ENCODE data around the gene PDE4D.

PDE4D gene

DNA sequence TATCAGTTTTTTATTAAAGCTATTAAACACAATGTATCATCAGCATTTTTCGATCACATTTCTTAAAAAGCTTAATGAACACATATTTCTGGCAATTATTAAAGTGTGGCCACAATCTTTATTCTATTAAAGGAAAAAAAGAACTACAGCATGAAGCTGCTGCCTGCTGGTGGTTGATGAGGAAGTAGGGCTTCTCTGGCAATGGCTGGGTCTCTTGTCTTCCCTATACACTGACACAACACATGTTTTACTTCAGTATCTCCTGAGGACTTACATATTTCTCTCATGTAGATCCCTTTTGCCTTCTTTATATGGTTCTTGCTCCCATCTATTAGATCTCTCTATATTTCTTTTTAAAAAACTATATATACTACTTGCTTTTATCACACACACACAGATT, 719.9 kb downstream of the PDE4D start:
- no peak for DNase-seq (ENCODE audit: low read depth)

DNA sequence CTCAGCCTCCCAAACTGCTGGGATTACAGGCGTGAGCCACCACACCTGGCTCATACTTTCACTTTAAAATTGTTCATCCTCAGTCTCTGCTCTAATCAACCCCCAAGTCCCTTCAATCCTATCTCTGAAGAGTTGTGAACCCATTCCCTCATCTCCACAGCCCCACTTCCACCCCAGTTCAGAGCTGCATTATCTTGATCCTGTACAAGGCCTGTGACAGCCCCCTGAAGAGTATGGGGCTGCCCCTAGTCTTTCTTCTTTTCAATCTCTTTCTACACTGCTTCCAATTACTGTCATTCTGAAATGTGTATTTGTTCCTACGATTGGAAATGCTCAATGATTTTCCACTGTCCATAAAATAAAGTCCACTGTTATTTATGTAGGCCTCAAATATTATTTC, 722.4 kb downstream of the PDE4D start:
- no peak for DNase-seq (ENCODE audit: low read depth)

DNA sequence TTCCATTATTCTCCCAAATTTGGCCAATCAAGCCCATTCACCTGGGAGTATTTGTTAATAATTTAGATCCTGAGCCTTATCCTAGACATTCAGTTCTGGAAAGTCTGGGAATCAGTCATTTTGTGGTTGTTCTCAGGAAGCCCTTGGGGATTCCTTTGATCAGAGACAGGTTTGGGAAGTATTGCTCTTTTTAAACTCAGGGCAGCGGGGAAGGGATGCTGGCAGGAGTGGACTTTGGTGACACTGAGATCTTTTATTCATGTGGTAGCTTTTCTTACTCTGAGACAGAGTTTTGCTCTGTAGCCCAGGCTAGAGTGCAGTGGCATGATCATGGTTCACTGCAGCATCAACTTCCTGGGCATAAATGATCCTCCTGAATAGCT, 723.8 kb downstream of the PDE4D start:
- DNase-seq (ENCODE audit: low read depth): no peak

DNA sequence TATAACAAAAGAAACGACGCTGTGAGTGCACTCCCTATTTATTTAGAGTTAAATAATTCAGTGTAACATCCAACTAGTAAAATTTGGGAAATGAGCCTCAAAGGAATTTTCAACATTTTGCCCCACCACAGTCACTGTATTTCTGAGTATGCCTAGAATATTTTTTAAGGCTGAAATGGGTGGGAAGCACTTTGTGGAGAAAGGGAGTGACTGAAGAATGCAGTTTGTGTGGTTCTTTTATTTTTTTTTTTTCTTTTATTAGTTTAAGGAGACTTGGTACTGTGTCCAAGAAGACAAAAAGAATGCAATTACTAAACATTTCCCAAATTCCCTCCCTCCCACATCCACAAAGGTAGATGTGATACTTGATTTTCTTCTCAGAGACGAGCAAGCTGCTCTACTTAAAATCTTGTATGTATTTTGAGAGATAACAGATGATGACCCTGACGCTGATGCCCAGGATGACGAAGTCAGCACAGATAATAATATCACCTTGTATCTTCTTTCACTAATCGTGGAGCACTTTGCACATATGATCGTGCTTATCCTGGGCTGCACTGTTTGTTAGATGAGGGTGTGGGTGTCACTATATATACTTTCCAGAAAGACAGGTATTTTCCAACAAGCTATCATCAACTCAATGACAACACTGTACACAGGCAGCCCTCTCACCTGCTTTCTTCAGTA, 724.3 kb downstream of the PDE4D start:
- no peak for DNase-seq (ENCODE audit: low read depth)

DNA sequence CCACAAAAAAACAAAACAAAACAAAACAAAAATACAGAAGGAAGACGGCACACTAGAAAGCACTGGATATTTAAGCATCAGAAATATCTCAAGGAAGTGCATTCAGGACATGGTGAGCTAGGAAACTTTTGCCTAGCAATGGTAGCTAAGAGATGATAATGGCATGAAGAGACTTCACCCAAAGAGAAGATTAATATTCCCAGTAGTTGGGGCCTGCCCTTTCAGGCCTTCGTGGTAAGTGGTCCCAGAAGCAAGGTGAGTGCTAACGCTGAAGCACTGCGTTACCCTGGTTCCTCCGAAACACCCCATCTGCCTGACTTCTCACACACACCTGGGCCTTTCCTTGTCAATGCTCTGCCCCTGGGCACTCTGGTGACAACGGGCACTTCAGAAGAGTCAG, 725.5 kb downstream of the PDE4D start:
- DNase-seq (ENCODE audit: low read depth): no peak

DNA sequence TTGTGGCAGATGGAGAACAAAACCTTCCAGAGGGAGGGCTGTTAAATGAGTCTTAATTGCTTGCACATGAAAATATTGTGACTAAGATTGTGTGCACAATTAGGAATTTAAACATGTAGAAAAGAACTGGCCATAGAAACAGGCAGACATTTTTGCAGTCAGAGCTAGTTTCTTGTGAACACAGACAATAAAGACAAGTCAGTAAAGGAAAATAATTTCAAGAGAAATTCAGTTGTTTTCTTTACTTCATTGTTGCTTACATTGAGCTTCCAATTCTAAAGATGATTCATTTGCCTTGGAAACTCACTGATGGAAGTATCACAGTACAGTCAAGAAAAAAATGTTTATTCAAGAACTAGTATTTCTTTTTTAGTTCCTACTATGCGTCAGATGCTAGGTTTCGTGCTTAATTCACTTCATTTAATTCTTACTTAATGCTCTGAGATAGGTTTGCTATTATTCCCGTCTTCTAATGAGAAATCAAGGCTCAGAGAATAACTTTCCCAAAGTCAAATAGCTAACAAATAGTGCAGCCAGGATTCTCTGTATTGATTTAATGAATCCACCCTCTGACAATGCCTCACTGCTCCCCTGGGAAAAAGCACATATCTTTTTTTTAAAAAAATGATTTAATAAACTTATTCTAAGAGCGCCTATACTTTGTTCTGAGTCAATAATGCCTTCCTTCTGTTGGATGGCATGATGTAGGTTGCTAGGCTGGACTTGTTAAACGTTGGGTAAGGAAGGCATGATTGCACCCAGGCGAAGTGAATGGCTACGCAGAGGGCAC, 729.3 kb downstream of the PDE4D start:
- DNase-seq (ENCODE audit: low read depth): no peak

DNA sequence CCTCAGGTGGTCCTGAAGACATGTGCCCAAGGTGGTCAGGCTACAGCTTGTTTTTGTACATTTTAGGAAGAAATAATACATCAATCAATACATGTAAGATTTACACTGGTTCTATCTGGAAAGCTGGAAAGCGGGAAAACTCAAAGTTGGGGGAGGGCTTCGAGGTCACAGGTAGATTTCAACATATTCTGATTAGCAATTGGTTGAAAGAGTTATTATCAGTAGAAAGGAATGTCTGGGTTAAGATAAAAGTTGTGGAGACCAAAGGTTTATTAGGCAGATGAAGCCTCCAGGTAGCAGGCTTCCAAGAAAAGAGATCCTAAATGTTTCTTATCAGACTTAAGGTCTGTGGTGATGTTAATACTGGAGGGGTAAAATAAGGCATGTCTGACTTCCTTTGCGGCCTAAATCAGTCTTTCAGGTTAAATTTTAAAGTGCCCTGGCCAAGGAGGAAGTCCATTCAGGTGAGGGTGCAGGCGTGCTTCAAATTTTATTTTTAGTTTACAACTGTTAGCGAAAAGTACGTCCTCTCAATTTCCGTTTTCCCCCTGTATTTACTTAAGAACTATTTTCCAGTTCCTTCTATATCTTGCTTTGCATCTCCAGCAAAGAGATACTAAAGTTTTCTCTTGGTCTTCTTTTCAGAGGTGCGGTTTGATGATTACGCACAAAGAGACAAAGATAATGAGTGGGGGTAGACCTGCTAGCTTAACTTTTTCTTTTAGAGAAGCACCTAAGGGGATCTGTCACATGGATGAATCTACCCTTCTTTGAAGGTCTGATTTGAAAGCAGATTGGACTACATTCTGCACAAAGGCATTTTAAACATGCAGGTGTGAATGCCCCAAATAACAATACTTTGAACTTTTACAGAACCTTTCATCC, 732.1 kb downstream of the PDE4D start:
- DNase-seq (ENCODE audit: low read depth): no peak

DNA sequence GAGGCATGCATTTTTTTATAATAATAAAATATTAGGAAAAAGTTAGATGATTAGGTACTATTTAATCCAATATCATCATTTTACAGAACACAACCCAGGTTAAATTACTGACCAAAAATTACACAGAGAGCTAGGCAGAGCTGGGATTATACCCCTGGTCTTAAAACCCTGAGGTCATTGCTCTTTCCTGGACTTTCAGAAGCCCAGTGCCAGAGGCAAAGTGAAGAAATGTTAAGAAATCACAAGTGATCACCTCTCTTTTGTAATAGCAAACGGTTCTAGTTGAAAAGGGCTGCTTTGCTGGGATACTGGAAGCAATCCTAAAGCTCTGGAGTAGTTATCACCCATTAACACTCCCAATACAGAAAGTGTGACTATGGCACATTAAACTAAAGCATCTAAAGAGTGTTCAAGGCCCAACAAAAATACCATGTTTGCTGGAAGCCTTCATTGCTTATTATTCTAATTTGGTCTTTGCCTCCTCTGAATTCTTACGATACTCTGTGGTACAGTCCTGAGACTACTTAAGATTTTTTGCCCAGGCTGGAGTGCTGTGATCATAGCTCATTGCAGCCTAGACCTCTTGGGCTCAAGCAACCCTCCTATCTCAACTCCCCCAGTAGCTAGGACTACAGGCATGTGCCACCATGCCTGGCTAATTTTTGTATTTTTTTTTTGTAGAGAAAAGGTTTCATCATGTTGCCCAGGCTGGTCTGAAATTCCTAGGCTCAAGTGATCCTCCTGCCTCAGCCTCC, 734.7 kb downstream of the PDE4D start:
- no peak for DNase-seq (ENCODE audit: low read depth)

DNA sequence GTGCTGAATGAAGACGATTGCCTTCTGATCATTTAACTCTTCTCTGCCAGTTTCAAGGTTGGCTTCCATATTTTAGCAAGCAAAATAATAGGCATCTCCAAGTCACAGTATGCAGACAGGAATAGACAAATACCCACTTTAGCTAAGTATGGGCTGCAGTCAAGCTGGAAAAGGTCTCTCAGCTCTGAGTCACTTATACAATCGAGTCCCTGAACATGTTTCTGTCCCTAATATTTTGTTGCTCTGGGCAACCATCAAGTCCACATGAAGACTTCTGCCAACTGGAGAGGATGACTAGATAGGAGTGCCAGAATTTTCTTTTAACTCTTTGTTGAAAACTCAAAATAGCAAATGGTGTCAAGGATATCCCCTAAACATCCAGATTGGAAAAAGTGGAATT, 735.4 kb downstream of the PDE4D start:
- DNase-seq (ENCODE audit: low read depth): no peak

DNA sequence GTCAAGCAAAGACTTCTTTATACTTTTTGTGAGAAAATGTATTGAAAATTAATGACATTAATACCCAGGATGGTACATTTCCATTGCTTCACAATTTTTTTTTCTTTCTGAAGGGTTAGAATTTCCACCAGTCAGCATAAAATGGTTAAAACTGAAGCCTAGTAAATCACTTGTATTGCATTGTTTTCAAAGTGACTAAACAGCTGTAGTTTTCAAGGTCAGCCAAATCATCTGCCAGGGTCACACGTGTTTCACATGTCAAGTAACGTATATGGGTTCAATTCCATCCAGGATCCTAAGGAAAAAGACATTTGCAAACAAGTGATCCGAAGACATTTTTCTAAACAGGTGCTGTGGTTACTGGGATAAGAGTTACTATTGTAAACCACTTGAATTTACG, 736.5 kb downstream of the PDE4D start:
- no peak for DNase-seq (ENCODE audit: low read depth)

DNA sequence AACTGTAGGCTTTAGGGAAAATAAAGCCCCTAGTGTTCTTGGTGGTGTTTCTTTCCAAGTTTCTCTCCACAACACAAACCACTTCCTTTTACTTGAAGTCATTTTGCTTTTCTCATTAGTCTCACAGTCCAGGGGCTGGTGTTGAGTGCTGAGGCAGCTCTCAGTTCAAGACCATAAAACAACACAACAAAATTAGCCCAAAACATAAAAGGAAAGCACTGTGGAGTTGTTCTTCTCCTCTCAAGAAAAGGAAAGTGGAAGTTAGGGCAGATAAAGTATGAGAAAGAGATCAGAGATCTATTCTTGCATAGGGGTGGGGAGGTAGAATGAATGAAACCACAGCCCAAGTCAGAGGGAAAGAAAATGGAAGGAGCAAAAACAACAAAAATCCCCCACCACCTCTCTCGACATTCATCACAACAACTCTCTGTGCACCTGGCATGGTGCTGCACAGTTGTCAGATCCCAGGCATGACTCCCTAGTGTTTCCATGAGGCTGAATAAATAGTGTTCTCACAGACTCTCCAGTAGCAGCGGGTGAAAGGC, 740.8 kb downstream of the PDE4D start:
- no peak for DNase-seq (ENCODE audit: low read depth)

DNA sequence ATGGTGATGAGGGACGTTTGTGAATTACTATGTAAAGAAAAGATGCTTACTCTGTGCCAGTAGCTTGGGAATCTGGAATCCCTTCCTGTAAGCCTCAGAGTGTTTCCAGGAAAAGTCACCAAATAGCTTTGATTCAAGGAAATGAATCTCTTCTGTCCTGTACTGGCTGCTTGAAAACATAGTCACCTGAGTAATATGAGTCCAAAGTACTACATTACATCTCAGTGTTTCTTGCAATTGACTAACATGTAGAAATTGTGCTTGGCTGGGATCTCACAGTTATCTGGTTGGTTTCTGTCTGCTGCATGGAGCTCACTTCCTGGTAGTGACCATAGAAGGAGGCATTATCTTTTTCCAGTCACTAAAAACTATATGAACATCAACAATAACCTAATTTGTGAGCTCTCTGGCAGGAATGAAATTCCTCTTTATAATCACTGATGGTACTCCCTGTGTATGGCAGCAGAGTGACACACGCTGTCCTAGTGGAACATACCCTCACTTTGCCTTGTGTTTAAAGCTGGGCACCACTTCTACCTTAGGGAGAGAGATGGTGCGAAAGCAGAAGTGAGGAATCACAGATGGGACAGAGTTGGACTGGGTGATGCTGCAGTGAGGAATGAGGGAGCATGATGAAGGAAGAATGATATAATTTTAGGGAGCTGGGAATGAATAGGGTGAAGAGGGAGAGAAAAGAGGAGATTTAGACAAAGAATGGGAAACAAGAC, 742.2 kb downstream of the PDE4D start:
- no peak for DNase-seq (ENCODE audit: low read depth)

DNA sequence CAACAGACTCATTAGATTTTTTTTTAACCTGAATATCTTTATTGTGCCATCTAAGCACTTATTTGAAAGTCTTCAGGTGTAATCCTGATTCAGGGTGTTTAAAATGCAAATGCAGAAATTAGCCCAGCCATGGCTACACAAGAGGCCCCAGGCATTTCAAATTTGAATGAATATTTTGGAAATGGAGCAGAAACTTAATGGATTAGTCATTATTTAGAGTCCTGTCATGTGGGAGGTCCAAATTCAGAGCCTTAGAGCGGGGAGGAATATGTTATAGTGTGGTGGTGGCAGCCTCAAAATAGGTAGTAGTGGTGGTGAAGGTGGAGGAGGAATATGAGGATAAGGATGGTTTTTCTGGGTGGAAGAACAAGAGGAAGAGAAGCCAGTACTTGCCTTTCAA, 743.7 kb downstream of the PDE4D start:
- no peak for DNase-seq (ENCODE audit: low read depth)

DNA sequence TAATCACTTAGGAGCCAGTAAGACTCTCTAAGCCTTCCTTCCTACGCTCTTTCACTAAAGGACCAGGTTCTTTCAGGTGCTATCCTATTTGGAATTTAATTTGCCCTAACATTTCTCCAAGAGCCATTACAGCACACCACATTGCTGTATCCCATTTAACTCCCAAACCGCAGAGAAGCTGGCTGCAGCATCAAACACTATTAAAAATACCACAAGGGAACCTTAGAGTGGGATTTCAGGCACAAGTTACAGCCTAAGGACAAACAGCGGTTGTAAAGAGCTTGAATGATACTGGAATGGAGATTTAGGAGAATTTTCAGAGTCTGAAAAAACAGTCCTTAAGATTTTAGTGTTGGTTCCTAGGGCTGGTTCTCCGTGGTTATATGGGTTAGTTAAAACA, 744.3 kb downstream of the PDE4D start:
- DNase-seq (ENCODE audit: low read depth): no peak

DNA sequence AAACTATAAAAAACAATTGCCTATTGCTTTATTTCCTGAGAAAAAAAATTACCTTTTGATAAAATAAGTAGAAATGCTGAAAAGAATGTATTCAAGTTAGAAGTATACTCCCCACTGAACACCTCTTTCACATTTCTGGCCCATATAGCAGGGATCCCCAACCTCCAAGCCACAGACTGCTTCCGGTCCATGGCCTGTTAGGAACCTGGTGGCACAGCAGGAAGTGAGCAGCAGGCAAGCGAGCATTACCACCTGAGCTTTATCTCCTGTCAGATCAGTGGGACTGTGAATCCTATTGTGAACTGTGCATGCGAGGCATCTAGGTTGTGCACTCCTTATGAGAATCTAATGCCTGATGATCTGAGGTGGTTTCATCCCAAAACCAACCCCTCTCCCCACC, 746.8 kb downstream of the PDE4D start:
- DNase-seq (ENCODE audit: low read depth): no peak

DNA sequence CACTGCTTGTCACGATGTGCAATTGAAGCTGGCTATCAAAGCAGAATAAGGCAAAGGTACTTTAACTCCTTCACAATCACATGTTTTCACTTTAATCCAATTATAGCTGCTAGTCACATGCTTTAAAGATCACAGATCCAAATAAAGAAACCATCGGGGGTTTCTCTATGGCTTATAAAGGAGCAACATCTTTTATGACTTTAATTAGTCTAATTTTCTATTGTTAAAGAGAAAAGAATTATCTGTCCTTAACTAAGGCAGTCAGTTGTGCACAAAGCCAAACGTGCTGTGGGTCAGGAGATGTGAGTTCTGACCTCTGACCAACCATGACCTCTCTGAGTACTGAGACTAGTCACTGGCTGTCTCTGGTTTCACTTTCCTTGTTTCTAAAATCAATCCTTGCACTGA, 749.6 kb downstream of the PDE4D start:
- no peak for DNase-seq (ENCODE audit: low read depth)

DNA sequence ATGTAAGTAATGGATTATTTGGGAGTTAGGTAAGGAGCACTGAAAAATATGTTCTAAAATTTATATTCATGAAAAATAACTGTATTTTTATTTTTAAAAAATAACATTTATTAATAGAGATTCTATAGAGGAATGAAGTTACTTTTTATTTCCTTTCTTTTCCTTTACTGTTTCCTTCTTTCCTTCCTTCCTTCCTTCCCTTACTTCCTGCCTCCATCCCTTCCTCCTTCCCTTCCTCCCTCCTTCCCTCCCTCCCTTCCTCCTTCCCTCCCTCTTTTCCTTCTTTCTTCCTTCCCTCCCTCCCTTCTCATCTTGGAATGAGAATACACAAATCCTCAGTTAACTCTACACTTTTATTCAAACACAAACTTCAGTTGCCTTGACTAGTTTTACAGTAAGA, 750.6 kb downstream of the PDE4D start:
- no peak for DNase-seq (ENCODE audit: low read depth)

DNA sequence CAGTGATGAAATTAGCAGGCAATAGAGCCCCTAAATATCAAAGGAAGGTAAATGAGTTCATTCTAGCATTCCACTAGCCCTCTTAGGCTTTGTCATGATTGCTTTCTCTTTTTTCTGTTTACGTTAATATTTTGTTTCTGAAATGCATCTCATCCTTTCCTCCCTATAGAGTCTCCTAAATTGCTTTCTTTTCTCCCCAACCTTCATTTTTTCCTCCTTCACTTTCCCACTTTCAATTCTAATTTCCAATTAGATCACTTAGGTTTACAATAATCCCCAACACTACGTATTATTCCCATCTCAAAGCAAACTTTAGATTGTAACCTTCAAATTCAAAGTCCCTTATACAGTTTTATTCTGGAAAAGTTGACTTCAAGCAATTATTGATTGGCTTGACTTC, 751.4 kb downstream of the PDE4D start:
- DNase-seq (ENCODE audit: low read depth): no peak

DNA sequence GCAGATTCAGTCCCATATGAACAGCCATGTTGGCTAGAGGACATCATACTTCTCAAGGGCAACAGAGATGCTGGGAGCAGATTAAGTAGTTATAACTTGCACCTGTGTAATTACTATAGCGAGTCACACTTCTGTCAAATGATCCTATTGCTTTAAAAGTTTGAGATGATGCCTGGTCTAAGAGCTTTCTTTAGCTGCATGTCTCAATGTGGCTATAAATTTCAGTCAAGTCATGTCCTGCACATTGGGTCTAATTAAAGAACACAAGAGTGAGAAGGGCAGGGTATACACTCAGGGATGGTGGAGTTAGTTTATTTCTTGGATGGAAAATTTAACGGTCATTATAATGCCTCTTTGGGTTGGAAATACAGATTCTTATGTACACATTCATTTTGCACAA, 753.4 kb downstream of the PDE4D start:
- DNase-seq (ENCODE audit: low read depth): no peak

DNA sequence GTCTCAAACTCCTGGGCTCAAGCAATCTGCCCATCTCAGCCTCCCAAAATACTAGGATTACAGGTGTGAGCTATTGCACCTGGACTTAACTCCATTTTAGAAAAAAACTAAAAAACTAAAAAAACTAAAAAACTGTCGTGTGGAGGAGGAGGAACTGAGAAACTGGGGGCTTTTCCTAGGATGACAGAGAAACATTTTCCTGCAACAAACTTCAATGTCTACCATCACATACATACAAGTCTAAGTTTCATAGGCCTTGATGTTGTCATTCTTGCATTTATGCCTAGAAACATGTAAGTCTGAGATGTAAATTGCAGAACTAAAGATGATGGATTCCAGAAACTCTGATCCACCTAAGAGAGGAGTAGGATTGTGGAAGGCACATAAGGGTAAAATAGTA, 753.8 kb downstream of the PDE4D start:
- no peak for DNase-seq (ENCODE audit: low read depth)

DNA sequence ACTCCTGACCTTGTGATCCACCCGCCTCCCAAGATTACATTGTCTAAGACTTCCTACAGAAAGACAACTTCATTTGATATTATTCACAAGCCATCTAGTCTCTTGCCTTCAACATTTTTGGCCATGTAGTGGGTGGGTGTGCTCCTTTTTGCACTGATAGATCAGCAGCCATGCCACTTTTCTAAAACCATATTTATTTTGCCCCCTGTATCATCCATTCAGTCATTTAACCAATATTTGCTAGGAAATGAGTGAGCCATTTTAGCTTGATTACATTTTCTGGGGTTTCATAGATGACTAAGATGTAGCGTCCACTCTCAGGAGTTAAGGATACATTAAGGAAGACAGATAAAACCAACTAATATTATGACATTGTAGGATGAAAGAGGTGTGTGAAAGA, 755.0 kb downstream of the PDE4D start:
- DNase-seq (ENCODE audit: low read depth): no peak
